ENCODE data around the gene RBBP7. TPM values are rescaled to one million over a fixed set of nuclear protein-coding genes. Genes with fewer than 3 reads are reported as not detected.

Gene RBBP7
- total and polyA plus RNA-seq, 2 donors from 2014 or later = 95.2 to 112 TPM

- Histone ChIP-seq H3K27me3 (ENCODE audit: control insufficient read depth, insufficient read depth, low read length) (peaks cover 20% of the 10 kb centered on the region), H3K36me3 (ENCODE audit: control insufficient read depth in 2 of 3, insufficient read depth in 3 of 3, low read length in 3 of 3) (peaks cover 1 to 5% (median 2%) of the 10 kb centered on the region in 3 donors), H3K9me3 (ENCODE audit: control insufficient read depth in 2 of 3, insufficient read depth in 1 of 3, low read length in 3 of 3) (no peaks in the 10 kb centered on the region), H3K27ac (ENCODE audit: low read depth in 2 of 2, low read length in 2 of 2) (no peak overlapping the region), H3K4me1 (ENCODE audit: control insufficient read depth in 2 of 3, insufficient read depth in 2 of 3, low read depth in 1 of 3, low read length in 3 of 3) (no peaks in the 10 kb centered on the region), H3K9ac (ENCODE audit: low read length in 3 of 3) (no peak overlapping the region), H3K4me3 (ENCODE audit: low read length in 3 of 3) (no peak overlapping the region)
- TF ChIP-seq, protein P1, sequence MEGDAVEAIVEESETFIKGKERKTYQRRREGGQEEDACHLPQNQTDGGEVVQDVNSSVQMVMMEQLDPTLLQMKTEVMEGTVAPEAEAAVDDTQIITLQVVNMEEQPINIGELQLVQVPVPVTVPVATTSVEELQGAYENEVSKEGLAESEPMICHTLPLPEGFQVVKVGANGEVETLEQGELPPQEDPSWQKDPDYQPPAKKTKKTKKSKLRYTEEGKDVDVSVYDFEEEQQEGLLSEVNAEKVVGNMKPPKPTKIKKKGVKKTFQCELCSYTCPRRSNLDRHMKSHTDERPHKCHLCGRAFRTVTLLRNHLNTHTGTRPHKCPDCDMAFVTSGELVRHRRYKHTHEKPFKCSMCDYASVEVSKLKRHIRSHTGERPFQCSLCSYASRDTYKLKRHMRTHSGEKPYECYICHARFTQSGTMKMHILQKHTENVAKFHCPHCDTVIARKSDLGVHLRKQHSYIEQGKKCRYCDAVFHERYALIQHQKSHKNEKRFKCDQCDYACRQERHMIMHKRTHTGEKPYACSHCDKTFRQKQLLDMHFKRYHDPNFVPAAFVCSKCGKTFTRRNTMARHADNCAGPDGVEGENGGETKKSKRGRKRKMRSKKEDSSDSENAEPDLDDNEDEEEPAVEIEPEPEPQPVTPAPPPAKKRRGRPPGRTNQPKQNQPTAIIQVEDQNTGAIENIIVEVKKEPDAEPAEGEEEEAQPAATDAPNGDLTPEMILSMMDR (IDR thresholded peaks at IDR 0.05; ENCODE audit: borderline replicate concordance, extremely low read depth, insufficient read depth) = no peak
- peak in 1 of 5 donors; percentile 32 for DNase-seq
- intact Hi-C loops (cut with DNase I) = no loop called here
- FAIRE-seq = no peak
Observed at GRCh38 chrX:16834806-16835205, 35.4 kb downstream of the RBBP7 start.

GRCh38 chrX:16832301-16832700 is 37.9 kb downstream of the RBBP7 start:
- DNase-seq (peak in 2 of 5 donors; percentile 26 to 27), FAIRE-seq (no peak)
- Histone ChIP-seq H3K27me3 (ENCODE audit: control insufficient read depth, insufficient read depth, low read length) (peaks cover 18% of the 10 kb centered on the region), H3K27ac (ENCODE audit: low read depth in 2 of 2, low read length in 2 of 2) (no peak overlapping the region), H3K36me3 (ENCODE audit: control insufficient read depth in 2 of 3, insufficient read depth in 3 of 3, low read length in 3 of 3) (peaks cover 2 to 5% (median 4%) of the 10 kb centered on the region in 3 donors), H3K9me3 (ENCODE audit: control insufficient read depth in 2 of 3, insufficient read depth in 1 of 3, low read length in 3 of 3) (no peaks in the 10 kb centered on the region), H3K9ac (ENCODE audit: low read length in 3 of 3) (no peak overlapping the region), H3K4me3 (ENCODE audit: low read length in 3 of 3) (no peak overlapping the region), H3K4me1 (ENCODE audit: control insufficient read depth in 2 of 3, insufficient read depth in 2 of 3, low read depth in 1 of 3, low read length in 3 of 3) (no peaks in the 10 kb centered on the region)
- intact Hi-C loops (cut with DNase I) = no loop called here
- TF ChIP-seq, protein P1 (IDR thresholded peaks at IDR 0.05; ENCODE audit: borderline replicate concordance, extremely low read depth, insufficient read depth) = no peak

GRCh38 chrX:16828124-16828908 is 41.8 kb downstream of the RBBP7 start:
- Histone ChIP-seq H3K9me3 (ENCODE audit: control insufficient read depth in 2 of 3, insufficient read depth in 1 of 3, low read length in 3 of 3) (no peaks in the 10 kb centered on the region), H3K4me3 (ENCODE audit: low read length in 3 of 3) (no peak overlapping the region), H3K36me3 (ENCODE audit: control insufficient read depth in 2 of 3, insufficient read depth in 3 of 3, low read length in 3 of 3) (peaks cover 2 to 4% (median 4%) of the 10 kb centered on the region in 3 donors), H3K27me3 (ENCODE audit: control insufficient read depth, insufficient read depth, low read length) (peaks cover 14% of the 10 kb centered on the region), H3K4me1 (ENCODE audit: control insufficient read depth in 2 of 3, insufficient read depth in 2 of 3, low read depth in 1 of 3, low read length in 3 of 3) (no peaks in the 10 kb centered on the region), H3K27ac (ENCODE audit: low read depth in 2 of 2, low read length in 2 of 2) (peak overlapping the region; percentile 4 to 67), H3K9ac (ENCODE audit: low read length in 3 of 3) (no peak overlapping the region)
- TF ChIP-seq, protein P1 (IDR thresholded peaks at IDR 0.05; ENCODE audit: borderline replicate concordance, extremely low read depth, insufficient read depth) = no peak
- DNase-seq = peak in 1 of 5 donors; percentile 18
- FAIRE-seq = peak; percentile 87
- intact Hi-C loops (cut with DNase I) = no loop called here

Measured in kidney (tissue), 14 donors.